Aorta (tissue), 5 donors: ENCODE data around the gene UTP25. TPM values are rescaled to one million over a fixed set of nuclear protein-coding genes. Genes with fewer than 3 reads are reported as not detected.
"Not testable (repeated sequence)": the region's sequence is repeated elsewhere in the genome, so short reads cannot be mapped to it uniquely, and the experiment has no call there.

Experiments used
- ATAC-seq: fragments of 200-7000 bp; cut with Tn5 transposase; one replicate; pipeline ENCODE4 v1.9.1; 2022; ENCODE audit warnings: moderate library complexity; ENCODE audit not compliant: low FRiP score
- DNase-seq, 2 donors: peaks; one replicate each; pipeline ENCODE4 v3.0.0-alpha.2; 2020
- H3K27ac ChIP-seq, 2 donors: one replicate each; pipeline ENCODE4 v1.5.1; 2013; ENCODE audit warnings: low read length in 2 of 2, mild to moderate bottlenecking in 2 of 2, moderate library complexity in 2 of 2, control low read depth in 1 of 2, inconsistent platforms in 1 of 2, low read depth in 1 of 2
- H3K27me3 ChIP-seq, 2 donors: one replicate each; pipeline ENCODE4 v1.6.1; 2013; ENCODE audit warnings: control low read depth in 1 of 2, low read length in 1 of 2, mild to moderate bottlenecking in 1 of 2, moderate library complexity in 1 of 2; ENCODE audit not compliant: insufficient read depth in 2 of 2, control insufficient read depth in 1 of 2
- H3K36me3 ChIP-seq, 2 donors: one replicate each; pipeline ENCODE4 v1.6.1; 2013; ENCODE audit warnings: control low read depth in 1 of 2, low read length in 1 of 2, mild to moderate bottlenecking in 1 of 2; ENCODE audit not compliant: insufficient read depth in 2 of 2, control insufficient read depth in 1 of 2
- H3K4me1 ChIP-seq, 2 donors: one replicate each; pipeline ENCODE4 v1.6.1; 2013; ENCODE audit warnings: low read length in 2 of 2, control low read depth in 1 of 2, mild to moderate bottlenecking in 1 of 2, moderate library complexity in 1 of 2; ENCODE audit not compliant: insufficient read depth in 2 of 2, control insufficient read depth in 1 of 2
- H3K4me3 ChIP-seq, 2 donors: one replicate each; pipeline ENCODE4 v1.5.1; 2013; ENCODE audit warnings: low read length in 2 of 2, control low read depth in 1 of 2, mild to moderate bottlenecking in 1 of 2
- H3K9me3 ChIP-seq: one replicate; pipeline ENCODE4 v1.6.1; 2013; ENCODE audit warnings: mild to moderate bottlenecking, low read length; ENCODE audit not compliant: control insufficient read depth
- WGBS, 2 donors: extraction: QIAGEN DNeasy Blood & Tissue Kit; methylation state at CpG; one replicate each; pipeline ENCODE4 v1.1.7; 2013; 5-methylcytosine and 5-hydroxymethylcytosine counted together
- intact Hi-C, 2 donors: fragments of 100-400 bp; cut with DNase I; formaldehyde crosslinking; loops; one replicate each; pipeline versions ENCODE4 v1.14.2 to v1.15.0; 2022
- polyA plus RNA-seq, 2 donors: library from polyadenylated mRNA; stranded (reverse); fragments of 200-250 nt; gene quantifications; one replicate each; pipeline ENCODE4 v1.2.3, GENCODE V29; 2013
- total RNA-seq, 2 donors: library from RNA; stranded (reverse); fragmentation: NEBNext Ultra II Directional; extraction: Animal tissue kit (Norgen Biotek cat#: 25700); gene quantifications; one replicate each; pipeline ENCODE4 v1.2.1, GENCODE V29; 2021
- donor health status: healthy with polysubstance abuse.
- donor health status: Bipolar disorder and iron deficiency.
- donor health status: DM: no; HTN: no; CAD: no.
- donor health status: DM: no; HTN: no; CAD: no.
- donor health status: DM: yes; HTN: yes; CAD: no.

The UTP25 gene
- total and polyA plus RNA-seq, 4 donors, result 0.50 to 8.1 (median 5.1) TPM

DNA sequence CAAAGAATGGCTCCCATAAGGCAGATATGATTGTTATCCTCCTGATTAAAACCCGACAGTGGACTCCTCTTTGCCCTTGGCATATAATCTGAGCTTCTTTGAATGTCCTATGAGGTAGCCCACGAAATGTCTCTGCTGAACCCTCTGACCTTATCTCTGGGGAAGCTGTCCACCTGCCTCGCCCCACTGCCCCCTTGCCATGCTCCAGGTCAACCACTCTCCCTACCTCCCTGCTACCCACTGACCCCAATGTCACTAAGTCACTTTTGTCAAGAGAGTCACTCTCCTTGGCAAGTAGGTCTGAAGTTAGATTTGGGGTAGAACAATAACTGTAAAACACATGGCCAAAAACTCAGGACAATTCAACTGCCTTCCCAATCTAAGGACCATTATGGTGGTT lies 54.5 kb downstream of the UTP25 start:
- Histone ChIP-seq H3K9me3 (no peaks in the 10 kb centered on the region), H3K36me3 (no peaks in the 10 kb centered on the region), H3K27ac (no peak overlapping the region), H3K4me1 (no peaks in the 10 kb centered on the region), H3K4me3 (no peak overlapping the region), H3K27me3 (no peaks in the 10 kb centered on the region)
- DNase-seq (no peak), ATAC-seq (no peak)
- intact Hi-C loops, result no loop called here
- WGBS, 2 donors, result 73 to 74% methylated on average over 3 of the region's 3 CpGs

DNA sequence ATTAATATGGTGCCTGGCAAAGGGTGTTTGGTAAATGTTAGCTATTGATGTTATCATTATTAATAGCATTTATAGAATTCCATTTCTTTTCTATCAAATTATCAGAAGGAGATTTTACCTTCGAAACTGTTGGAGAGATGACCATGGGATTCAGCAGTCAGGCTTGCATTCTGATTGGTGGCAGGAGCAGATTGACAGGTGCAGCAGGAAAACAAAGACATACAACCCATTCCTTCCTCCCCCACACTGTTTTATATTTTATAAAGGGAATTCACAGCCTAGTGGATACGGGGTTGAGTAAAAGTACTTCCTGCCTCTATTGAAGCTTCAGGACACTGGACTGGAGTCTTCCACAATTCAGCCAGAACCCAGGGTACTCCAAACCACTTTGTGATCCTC lies 55.2 kb downstream of the UTP25 start:
- H3K36me3 ChIP-seq, result no peaks in the 10 kb centered on the region
- no peaks in the 10 kb centered on the region for H3K27me3 ChIP-seq
- intact Hi-C loops, result no loop called here
- no peak overlapping the region for H3K4me3 ChIP-seq
- H3K9me3 ChIP-seq, result no peaks in the 10 kb centered on the region
- WGBS, 2 donors, result 65 to 70% methylated on average over 2 of the region's 2 CpGs
- H3K27ac ChIP-seq, result no peak overlapping the region
- H3K4me1 ChIP-seq, result no peaks in the 10 kb centered on the region
- ATAC-seq, result no peak
- DNase-seq, result no peak

DNA sequence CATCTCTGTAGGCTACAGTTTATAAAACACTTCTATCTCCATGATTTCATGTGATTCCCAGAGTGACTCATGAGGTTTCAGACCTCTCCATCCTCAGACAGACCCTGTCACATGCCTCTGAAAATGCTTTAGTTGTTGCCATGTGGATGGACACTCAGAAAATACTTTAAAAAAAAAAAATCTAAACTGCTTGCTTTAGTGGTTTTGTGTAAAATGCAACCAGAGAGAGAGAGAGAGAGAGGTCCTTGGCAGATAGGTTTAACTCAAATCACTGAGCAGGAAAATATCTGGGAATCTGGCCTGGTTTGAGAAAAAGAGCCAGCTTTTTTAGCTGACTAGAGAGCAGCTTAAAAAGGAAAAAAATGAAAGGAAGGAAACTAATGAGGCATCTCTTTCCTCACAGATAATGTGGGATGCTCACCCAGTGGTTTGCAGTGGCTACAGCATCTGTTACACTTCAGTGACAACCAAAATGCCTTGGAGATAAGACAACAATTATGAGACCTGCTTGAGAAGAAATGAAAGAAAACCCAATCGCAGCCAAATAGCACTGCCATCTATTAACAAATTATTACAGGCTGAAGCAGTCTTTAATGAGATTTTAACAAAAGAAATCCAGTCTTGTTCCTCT lies 55.7 kb downstream of the UTP25 start:
- H3K4me1 ChIP-seq, result no peaks in the 10 kb centered on the region
- no peaks in the 10 kb centered on the region for H3K27me3 ChIP-seq
- no peak for ATAC-seq
- no peaks in the 10 kb centered on the region for H3K36me3 ChIP-seq
- no peak overlapping the region for H3K27ac ChIP-seq
- H3K9me3 ChIP-seq, result no peaks in the 10 kb centered on the region
- WGBS, 2 donors, result 83 to 86% methylated on average over 1 of the region's 1 CpG
- no peak overlapping the region for H3K4me3 ChIP-seq
- intact Hi-C loops, result no loop called here
- DNase-seq, result no peak

DNA sequence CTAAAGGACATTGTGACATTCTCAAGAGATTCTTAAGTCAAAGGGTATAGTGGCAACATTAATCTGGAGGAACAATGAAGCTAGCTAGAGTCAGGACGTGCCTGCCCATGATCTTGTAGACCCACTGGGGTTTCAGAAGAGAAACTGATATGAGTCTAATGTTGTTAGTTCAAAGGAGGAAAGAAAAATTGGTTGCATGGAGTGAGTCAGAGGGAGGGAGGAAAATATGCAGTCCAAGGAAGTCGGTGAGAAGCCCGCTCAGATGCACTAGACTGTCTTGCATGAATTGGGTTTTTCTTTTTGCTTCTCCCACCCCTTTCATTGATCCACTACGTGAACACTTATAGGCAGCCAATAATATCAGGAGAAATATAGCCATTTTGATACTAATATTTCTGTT lies 56.5 kb downstream of the UTP25 start:
- 52 to 63% methylated on average over 4 of the region's 4 CpGs for WGBS, 2 donors
- H3K27ac ChIP-seq, result no peak overlapping the region
- no peak for DNase-seq
- no peaks in the 10 kb centered on the region for H3K27me3 ChIP-seq
- H3K4me3 ChIP-seq, result no peak overlapping the region
- no peaks in the 10 kb centered on the region for H3K4me1 ChIP-seq
- intact Hi-C loops, result no loop called here
- H3K36me3 ChIP-seq, result no peaks in the 10 kb centered on the region
- no peaks in the 10 kb centered on the region for H3K9me3 ChIP-seq
- ATAC-seq, result no peak

DNA sequence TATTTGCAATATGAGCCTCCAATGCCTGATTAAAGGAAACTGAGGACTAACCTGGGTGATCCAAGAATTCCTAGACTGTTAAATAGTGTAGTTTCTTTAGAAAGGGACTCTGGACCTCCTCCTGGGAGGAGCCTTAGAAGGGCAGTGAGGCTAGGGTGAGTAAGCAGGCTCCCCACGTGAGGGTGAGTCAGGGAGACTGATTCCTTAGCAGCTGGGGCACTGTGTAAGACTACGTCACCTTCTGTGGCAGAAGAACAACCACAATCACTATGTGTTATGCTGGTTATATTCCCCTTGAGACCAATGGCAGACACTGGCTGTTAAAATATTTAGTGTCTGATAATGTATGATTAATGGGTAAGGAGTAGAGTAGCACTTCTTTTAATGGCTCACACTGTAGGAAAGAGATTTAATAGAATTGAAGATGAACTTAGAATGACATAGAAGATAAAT lies 56.9 kb downstream of the UTP25 start:
- H3K27ac ChIP-seq, result no peak overlapping the region
- H3K4me1 ChIP-seq, result no peaks in the 10 kb centered on the region
- intact Hi-C loops, result no loop called here
- H3K4me3 ChIP-seq, result no peak overlapping the region
- ATAC-seq, result peak; percentile 88
- 2% methylated on average over 2 of the region's 2 CpGs for WGBS, 2 donors
- H3K9me3 ChIP-seq, result no peaks in the 10 kb centered on the region
- DNase-seq, result peak; percentile 82 to 88
- H3K27me3 ChIP-seq, result no peaks in the 10 kb centered on the region
- no peaks in the 10 kb centered on the region for H3K36me3 ChIP-seq

DNA sequence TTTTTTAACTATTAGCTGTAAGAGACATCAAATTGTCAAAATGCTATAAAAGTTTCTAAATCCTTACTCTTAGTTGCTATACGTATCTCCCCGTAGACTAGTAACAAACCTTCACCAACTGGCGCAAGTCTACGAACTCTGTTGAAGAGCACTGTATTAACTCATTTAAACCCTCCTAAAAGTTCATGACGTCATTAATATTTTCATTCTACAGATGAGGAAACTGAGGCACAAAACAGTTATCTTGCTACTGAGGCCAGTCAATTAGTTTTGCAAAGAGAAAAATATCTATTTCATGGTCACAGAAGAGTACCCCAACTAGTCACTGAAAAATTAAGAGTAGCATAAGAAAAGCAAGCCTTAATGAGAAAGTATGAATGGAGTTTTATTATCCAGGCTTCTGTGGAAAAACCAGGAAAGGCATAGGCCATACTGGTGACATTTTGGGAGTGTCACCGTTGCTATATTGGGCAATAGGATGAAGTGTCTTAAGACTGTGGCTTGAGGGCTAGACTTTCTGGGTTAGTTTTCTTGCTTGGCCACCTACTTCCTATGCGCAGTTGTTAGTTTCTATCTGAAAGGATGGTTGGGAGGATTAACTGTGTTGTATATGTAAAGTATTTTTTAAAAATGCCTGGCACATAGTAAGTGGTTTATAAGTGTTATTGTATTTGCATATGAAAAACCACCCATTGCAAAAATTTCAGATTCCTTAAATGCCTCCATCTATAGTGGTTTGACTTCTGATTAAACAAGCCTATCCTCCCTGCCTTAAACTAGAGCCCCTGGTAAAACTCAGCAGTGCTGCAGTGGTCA lies 57.8 kb downstream of the UTP25 start:
- ATAC-seq, result no peak

DNA sequence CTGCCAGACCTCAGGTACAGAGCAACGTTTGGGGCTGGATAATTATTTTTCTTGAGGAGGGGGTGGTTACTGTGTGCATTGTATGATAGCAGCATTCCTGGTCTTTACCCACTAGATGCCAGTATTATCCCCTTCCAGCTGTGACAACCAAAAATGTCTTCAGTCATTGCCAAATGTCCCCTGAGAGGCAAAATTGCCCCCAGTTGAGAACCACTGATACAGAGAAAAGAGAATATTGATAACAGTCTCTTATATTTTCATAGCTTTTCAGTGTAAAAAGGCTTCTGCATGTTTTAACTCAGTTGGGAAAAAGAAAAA lies 58.4 kb downstream of the UTP25 start:
- Histone ChIP-seq H3K4me1 (no peaks in the 10 kb centered on the region), H3K27me3 (no peaks in the 10 kb centered on the region), H3K27ac (no peak overlapping the region), H3K4me3 (no peak overlapping the region), H3K9me3 (no peaks in the 10 kb centered on the region), H3K36me3 (no peaks in the 10 kb centered on the region)
- intact Hi-C loops, result no loop called here
- DNase-seq, result no peak
- WGBS, 2 donors, result 4 to 9% methylated on average over 1 of the region's 1 CpG
- ATAC-seq, result no peak

More for the DNA sequence above, 57.8 kb downstream of the UTP25 start:
- Histone ChIP-seq H3K27ac (no peak overlapping the region), H3K4me1 (no peaks in the 10 kb centered on the region), H3K4me3 (no peak overlapping the region), H3K27me3 (no peaks in the 10 kb centered on the region), H3K36me3 (no peaks in the 10 kb centered on the region), H3K9me3 (no peaks in the 10 kb centered on the region)
- intact Hi-C loops, result no loop called here
- WGBS, 2 donors, result 87 to 91% methylated on average over 7 of the region's 7 CpGs
- no peak for DNase-seq

DNA sequence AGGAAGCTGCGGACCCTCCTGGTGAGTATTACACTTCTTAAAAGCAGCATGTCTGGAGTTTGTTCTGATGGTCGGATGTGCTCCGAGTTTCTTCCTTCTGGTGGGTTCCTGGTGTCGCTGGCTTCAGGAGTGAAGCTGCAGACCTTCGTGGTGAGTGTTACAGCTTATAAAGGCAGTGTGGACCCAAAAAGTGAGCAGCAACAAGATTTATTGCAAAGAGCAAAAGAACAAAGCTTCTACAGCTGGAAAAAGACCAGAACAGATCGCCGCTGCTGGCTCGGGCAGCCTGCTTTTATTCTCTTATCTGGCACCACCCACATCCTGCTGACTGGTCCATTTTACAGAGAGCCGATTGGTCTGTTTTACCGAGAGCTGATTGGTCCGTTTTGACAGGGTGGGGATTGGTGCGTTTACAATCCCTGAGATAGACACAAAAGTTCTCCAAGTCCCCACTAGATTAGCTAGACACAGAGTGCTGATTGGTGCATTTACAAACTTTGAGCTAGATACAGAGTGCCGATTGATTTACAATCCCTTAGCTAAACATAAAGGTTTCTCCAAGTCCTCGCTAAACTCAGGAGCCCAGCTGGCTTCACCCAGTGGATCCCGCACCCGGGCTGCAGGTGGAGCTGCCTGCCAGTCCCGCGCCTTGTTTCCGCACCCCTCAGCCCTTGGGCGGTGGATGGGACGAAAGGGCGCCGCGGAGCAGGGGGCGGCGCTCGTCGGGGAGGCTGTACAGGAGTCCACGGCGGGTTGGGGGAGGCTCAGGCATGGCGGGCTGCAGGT lies 60.7 kb downstream of the UTP25 start:
- H3K27me3 ChIP-seq, intact Hi-C loops, H3K9me3 ChIP-seq, DNase-seq, H3K36me3 ChIP-seq, ATAC-seq, H3K4me1 ChIP-seq, H3K27ac ChIP-seq, H3K4me3 ChIP-seq: not testable (repeated sequence)
- WGBS, 2 donors, result 84% methylated on average over 28 to 31 of the region's 31 CpGs
